Mesendoderm (in vitro differentiated cells): ENCODE measurements around the gene ATAT1.

ENCODE experiments used
- DNase-seq: peaks from one replicate; pipeline ENCODE4 v3.0.0; 2013
- H2AK5ac ChIP-seq: 2 replicates; pipeline ENCODE4 v1.6.1; 2013; ENCODE audit warnings: low read length, inconsistent platforms
- H2BK120ac ChIP-seq: 2 replicates; pipeline ENCODE4 v1.6.1; 2013; ENCODE audit warnings: low read depth, mild to moderate bottlenecking, low read length, moderate library complexity, mixed read lengths
- H2BK15ac ChIP-seq: replicated peaks from 2 replicates; pipeline ENCODE4 v1.6.1; 2013; ENCODE audit warnings: low read depth, mild to moderate bottlenecking, moderate library complexity
- H2BK5ac ChIP-seq: 2 replicates; pipeline ENCODE4 v1.6.1; 2013; ENCODE audit warnings: low read length, inconsistent platforms
- H3K18ac ChIP-seq: 2 replicates; pipeline ENCODE4 v1.6.1; 2013; ENCODE audit warnings: mild to moderate bottlenecking, low read length, mixed read lengths
- H3K23ac ChIP-seq: one replicate; pipeline ENCODE4 v1.6.1; 2013; ENCODE audit warnings: low read length
- H3K27ac ChIP-seq: 2 replicates; pipeline ENCODE4 v1.5.1; 2013; ENCODE audit warnings: low read depth, mild to moderate bottlenecking, inconsistent platforms, low read length, moderate library complexity
- H3K27me3 ChIP-seq: 2 replicates; pipeline ENCODE4 v1.6.1; 2013; ENCODE audit warnings: low read length, control low read depth, mild to moderate bottlenecking, inconsistent platforms; ENCODE audit not compliant: insufficient read depth, poor library complexity
- H3K36me3 ChIP-seq: 2 replicates; pipeline ENCODE4 v1.6.1; 2013; ENCODE audit warnings: low read length, inconsistent platforms; ENCODE audit not compliant: control insufficient read depth, insufficient read depth
- H3K4ac ChIP-seq: one replicate; pipeline ENCODE4 v1.6.1; 2013; ENCODE audit warnings: low read depth, mild to moderate bottlenecking, low read length, moderate library complexity
- H3K4me1 ChIP-seq: 2 replicates; pipeline ENCODE4 v1.6.1; 2013; ENCODE audit warnings: low read depth, low read length, inconsistent platforms; ENCODE audit not compliant: control insufficient read depth
- H3K4me2 ChIP-seq: 2 replicates; pipeline ENCODE4 v1.6.1; 2013; ENCODE audit warnings: low read length
- H3K4me3 ChIP-seq: 2 replicates; pipeline ENCODE4 v1.5.1; 2013; ENCODE audit warnings: mild to moderate bottlenecking, low read length
- H3K56ac ChIP-seq: one replicate; pipeline ENCODE4 v1.6.1; 2013; ENCODE audit warnings: low read length
- H3K79me1 ChIP-seq: 2 replicates; pipeline ENCODE4 v1.6.1; 2013; ENCODE audit warnings: low read length, inconsistent platforms
- H3K79me2 ChIP-seq: 2 replicates; pipeline ENCODE4 v1.6.1; 2013; ENCODE audit warnings: mild to moderate bottlenecking, low read length; ENCODE audit not compliant: control insufficient read depth, insufficient read depth
- H3K9ac ChIP-seq: 2 replicates; pipeline ENCODE4 v1.6.1; 2013; ENCODE audit warnings: low read length, inconsistent platforms
- H4K5ac ChIP-seq: one replicate; pipeline ENCODE4 v1.6.1; 2013; ENCODE audit warnings: low read length
- H4K8ac ChIP-seq: one replicate; pipeline ENCODE4 v1.6.1; 2013; ENCODE audit warnings: low read depth, mild to moderate bottlenecking, control low read depth, low read length, moderate library complexity
- WGBS: extraction: QIAGEN DNeasy Blood & Tissue Kit; methylation state at CpG from one replicate; pipeline ENCODE4 v1.1.7; 2013; ENCODE audit warnings: low lambda C conversion rate, missing lambda C conversion rate; ENCODE audit not compliant: insufficient coverage; ENCODE audit errors: extremely low coverage; 5-methylcytosine and 5-hydroxymethylcytosine counted together

The ATAT1 gene

DNA sequence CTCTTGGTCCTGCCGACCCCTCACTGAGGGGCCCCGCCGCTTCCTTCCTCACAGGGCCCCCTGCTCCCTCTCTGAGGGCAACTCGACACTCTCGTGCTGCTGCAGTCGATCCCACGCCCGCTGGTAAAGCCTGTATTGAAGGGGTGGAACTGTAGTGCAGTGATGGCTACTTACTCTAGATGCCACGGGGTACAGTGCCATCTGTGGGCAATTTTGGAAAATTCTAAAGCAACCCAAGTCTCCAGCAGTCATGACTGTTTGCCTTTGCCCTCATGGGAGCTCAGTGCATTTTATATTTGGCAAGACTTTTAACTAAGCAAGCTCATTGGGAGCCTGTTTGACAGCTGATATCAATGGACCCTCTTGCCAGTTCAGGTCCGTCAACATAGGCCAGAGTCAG lies 13.8 kb downstream of the ATAT1 start:
- Histone ChIP-seq H2BK120ac (no peak overlapping the region), H3K36me3 (peaks cover 7% of the 10 kb centered on the region), H2BK5ac (no peak overlapping the region), H4K8ac (no peak overlapping the region), H3K79me1 (peaks cover 5% of the 10 kb centered on the region), H3K23ac (no peak overlapping the region), H2BK15ac (no peak overlapping the region), H3K56ac (no peak overlapping the region), H4K5ac (no peak overlapping the region), H3K18ac (no peak overlapping the region), H2AK5ac (no peak overlapping the region), H3K27ac (no peak overlapping the region), H3K9ac (no peak overlapping the region), H3K79me2 (peaks cover 3% of the 10 kb centered on the region), H3K4ac (no peak overlapping the region), H3K4me2 (no peak overlapping the region), H3K27me3 (no peaks in the 10 kb centered on the region), H3K4me1 (no peaks in the 10 kb centered on the region), H3K4me3 (no peak overlapping the region)
- WGBS = no CpG with 5 or more reads among the region's 10 CpGs
- DNase-seq = no peak

DNA sequence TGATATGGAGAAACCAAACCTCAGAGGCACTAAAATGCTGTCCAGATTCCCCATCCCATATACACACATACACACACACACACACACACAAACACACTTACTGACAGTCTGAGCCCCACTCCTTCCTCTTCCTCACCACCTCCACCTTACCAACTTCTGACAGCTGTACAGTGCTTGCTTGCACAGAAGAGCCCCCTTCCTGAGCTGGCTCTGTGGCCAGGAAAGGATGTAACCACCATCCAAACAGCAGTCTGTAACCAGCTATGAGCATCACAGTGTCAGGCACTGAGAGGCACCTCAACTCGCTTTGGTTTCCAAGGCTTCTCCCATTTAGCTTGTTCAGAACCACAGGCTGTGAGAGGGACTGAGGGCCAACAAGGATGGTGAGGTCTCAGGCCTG lies 14.4 kb downstream of the ATAT1 start:
- H3K9ac ChIP-seq = no peak overlapping the region
- peaks cover 8% of the 10 kb centered on the region for H3K79me2 ChIP-seq
- no CpG with 5 or more reads among the region's 1 CpG for WGBS
- H3K4me1 ChIP-seq = peaks cover under 1% of the 10 kb centered on the region
- H2BK5ac ChIP-seq = no peak overlapping the region
- no peak overlapping the region for H3K4ac ChIP-seq
- H3K56ac ChIP-seq = no peak overlapping the region
- no peak overlapping the region for H4K5ac ChIP-seq
- H4K8ac ChIP-seq = no peak overlapping the region
- H2BK120ac ChIP-seq = no peak overlapping the region
- no peak overlapping the region for H3K4me3 ChIP-seq
- no peak overlapping the region for H2BK15ac ChIP-seq
- H3K27me3 ChIP-seq = no peaks in the 10 kb centered on the region
- peaks cover 9% of the 10 kb centered on the region for H3K79me1 ChIP-seq
- H3K36me3 ChIP-seq = peaks cover 7% of the 10 kb centered on the region
- H3K4me2 ChIP-seq = no peak overlapping the region
- no peak for DNase-seq
- no peak overlapping the region for H3K23ac ChIP-seq
- no peak overlapping the region for H2AK5ac ChIP-seq
- H3K18ac ChIP-seq = no peak overlapping the region
- H3K27ac ChIP-seq = no peak overlapping the region

DNA sequence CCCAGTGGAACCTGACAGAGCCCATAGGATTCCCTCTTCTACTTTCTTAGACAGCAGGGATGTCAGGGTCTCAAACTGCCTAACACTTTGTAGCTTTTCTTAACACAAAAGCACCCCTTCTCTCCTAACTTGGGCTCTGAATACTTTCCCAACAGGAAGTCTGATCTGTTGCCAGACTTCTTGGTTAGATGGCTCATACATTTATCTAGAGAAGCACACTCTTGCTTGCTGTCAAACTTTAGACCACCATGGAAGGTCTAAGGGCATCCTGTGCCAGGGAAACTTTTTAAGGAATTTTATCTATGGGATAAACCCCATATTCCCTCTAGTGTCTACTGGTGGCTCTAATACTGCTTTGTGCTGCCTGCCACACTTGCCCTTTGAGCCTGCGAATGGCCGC lies 17.0 kb downstream of the ATAT1 start:
- Histone ChIP-seq H3K18ac (no peak overlapping the region), H3K4me1 (peaks cover 2% of the 10 kb centered on the region), H2BK15ac (no peak overlapping the region), H4K5ac (no peak overlapping the region), H3K23ac (no peak overlapping the region), H3K4ac (no peak overlapping the region), H2AK5ac (no peak overlapping the region), H3K79me2 (peaks cover 16% of the 10 kb centered on the region), H3K27me3 (no peaks in the 10 kb centered on the region), H3K79me1 (peaks cover 13% of the 10 kb centered on the region), H3K27ac (no peak overlapping the region), H3K4me2 (no peak overlapping the region), H3K4me3 (no peak overlapping the region), H3K9ac (no peak overlapping the region), H2BK5ac (no peak overlapping the region), H3K36me3 (peaks cover 7% of the 10 kb centered on the region), H3K56ac (no peak overlapping the region), H4K8ac (no peak overlapping the region), H2BK120ac (no peak overlapping the region)
- DNase-seq = no peak
- no CpG with 5 or more reads among the region's 2 CpGs for WGBS

DNA sequence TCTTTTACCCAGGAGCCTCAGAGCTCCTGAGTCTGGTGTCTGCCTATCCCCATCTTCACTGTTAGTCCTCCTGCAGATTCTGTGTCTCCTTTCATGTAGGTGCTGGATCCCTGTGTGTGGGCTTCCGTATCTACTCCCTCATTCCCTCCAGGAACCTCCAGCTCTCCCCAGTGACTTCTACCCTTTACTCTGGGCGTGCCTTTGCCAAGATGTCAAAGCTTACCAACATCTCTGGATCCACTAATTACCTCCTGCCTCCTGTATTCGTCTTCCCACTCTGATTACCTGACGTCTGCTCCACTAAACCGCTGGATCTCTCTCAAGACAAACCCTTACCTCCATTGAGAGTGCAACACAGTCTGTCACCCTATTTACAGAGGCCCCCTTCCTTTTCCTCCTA lies 18.1 kb downstream of the ATAT1 start:
- no peak overlapping the region for H3K4ac ChIP-seq
- no peak overlapping the region for H3K9ac ChIP-seq
- no peak for DNase-seq
- H3K79me1 ChIP-seq = peaks cover 16% of the 10 kb centered on the region
- H2BK5ac ChIP-seq = no peak overlapping the region
- no peak overlapping the region for H2BK120ac ChIP-seq
- H2BK15ac ChIP-seq = no peak overlapping the region
- H4K8ac ChIP-seq = no peak overlapping the region
- peaks cover 7% of the 10 kb centered on the region for H3K36me3 ChIP-seq
- H3K4me1 ChIP-seq = peaks cover 2% of the 10 kb centered on the region
- no peaks in the 10 kb centered on the region for H3K27me3 ChIP-seq
- no peak overlapping the region for H3K18ac ChIP-seq
- H2AK5ac ChIP-seq = no peak overlapping the region
- no peak overlapping the region for H3K27ac ChIP-seq
- no peak overlapping the region for H3K23ac ChIP-seq
- no peak overlapping the region for H3K4me2 ChIP-seq
- no peak overlapping the region for H3K4me3 ChIP-seq
- peaks cover 16% of the 10 kb centered on the region for H3K79me2 ChIP-seq
- H3K56ac ChIP-seq = no peak overlapping the region
- H4K5ac ChIP-seq = no peak overlapping the region
- no CpG with 5 or more reads among the region's 5 CpGs for WGBS

DNA sequence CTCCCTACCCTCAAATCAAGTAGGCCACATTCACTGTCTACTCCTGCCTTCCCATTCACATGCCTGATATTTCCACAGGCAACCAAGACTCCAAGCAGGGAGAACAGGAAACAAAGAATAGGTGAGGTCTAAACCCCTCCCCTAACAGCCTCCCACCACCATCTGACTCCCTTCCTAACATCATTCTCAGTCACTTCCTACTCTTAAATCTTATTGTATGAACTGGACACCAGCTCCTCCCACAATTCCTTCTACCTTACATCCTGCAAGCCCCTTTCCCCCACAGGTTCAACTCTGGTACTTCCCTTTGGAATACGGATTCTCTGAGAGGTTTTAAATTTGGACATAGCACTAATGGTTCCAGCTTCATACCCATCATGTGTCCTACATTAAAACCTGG lies 19.3 kb downstream of the ATAT1 start:
- Histone ChIP-seq H3K79me2 (peaks cover 16% of the 10 kb centered on the region), H4K5ac (no peak overlapping the region), H3K56ac (peak overlapping the region; percentile 74), H3K4me3 (no peak overlapping the region), H2AK5ac (no peak overlapping the region), H3K4ac (no peak overlapping the region), H2BK5ac (no peak overlapping the region), H3K4me1 (peaks cover 2% of the 10 kb centered on the region), H3K9ac (peak overlapping the region; percentile 57), H3K27ac (no peak overlapping the region), H3K4me2 (peak overlapping the region; percentile 61), H3K79me1 (peaks cover 16% of the 10 kb centered on the region), H2BK15ac (no peak overlapping the region), H2BK120ac (no peak overlapping the region), H3K27me3 (no peaks in the 10 kb centered on the region), H3K23ac (no peak overlapping the region), H3K36me3 (peaks cover 7% of the 10 kb centered on the region), H4K8ac (no peak overlapping the region), H3K18ac (no peak overlapping the region)
- WGBS = no CpG with 5 or more reads among the region's 1 CpG
- no peak for DNase-seq

DNA sequence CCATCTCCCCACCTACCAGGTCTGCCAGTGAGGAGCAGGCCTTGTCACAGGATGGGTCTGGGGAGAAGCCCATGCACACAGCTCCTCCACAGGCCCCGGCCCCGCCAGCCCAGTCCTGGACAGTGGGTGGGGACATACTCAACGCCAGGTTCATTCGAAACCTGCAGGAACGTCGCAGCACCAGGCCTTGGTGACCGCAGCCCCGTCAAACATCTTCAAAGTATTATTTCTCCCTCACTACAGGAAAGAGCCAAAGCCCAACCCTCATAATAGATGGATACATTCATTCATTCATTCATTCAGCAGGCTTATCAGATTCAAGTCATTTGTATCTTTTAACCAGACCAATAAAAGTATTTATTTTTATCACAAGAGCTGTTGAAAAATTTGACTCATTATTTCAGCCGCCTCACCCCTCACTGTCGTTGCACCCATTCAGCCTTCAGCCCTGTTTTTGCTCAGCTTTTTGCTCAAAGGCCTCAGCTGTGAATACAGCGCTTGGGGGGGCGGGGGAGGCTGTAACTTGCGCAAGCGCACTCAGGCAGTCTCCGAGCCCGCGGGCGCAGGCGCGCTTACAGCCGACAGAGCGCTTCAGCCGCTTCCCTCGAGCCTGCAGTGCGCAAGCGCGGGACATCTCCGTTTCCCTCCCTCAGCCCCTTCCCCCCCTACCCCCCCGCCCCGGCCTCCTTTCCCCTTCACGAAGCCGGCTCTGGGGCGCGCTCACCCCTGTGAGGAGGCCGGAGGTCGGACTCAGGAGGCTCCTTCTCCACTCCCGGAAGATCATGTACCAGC lies 20.0 kb downstream of the ATAT1 start, which contains the start of gene C6orf136:
Gene C6orf136, plus strand, starts transcription at position 684 of the 792 bp plus-strand sequence. Its CDS starts 99 bp downstream, at position 783.
- Histone ChIP-seq H3K4me1 (peaks cover 2% of the 10 kb centered on the region), H4K8ac (no peak within 1 kb of the TSS), H4K5ac (no peak within 1 kb of the TSS), H3K36me3 (peaks cover 5% of the 10 kb centered on the region), H3K18ac (peak within 1 kb of the TSS; percentile 98), H3K9ac (peak within 1 kb of the TSS; percentile 97), H3K4me2 (peak within 1 kb of the TSS; percentile 91), H3K79me2 (peaks cover 16% of the 10 kb centered on the region), H3K4me3 (peak within 1 kb of the TSS; percentile 91), H3K56ac (peak within 1 kb of the TSS; percentile 99), H3K27me3 (no peaks in the 10 kb centered on the region), H3K23ac (peak within 1 kb of the TSS; percentile 45), H2AK5ac (no peak within 1 kb of the TSS), H3K27ac (peak within 1 kb of the TSS; percentile 74), H2BK15ac (no peak within 1 kb of the TSS), H3K79me1 (peaks cover 16% of the 10 kb centered on the region), H2BK5ac (no peak within 1 kb of the TSS), H2BK120ac (no peak within 1 kb of the TSS), H3K4ac (peak within 1 kb of the TSS; percentile 41)
- DNase-seq = peak; percentile 95
- WGBS = no CpG with 5 or more reads among the region's 37 CpGs
